Measurements from ENCODE around the gene RPL29. TPM values are rescaled to one million over a fixed set of nuclear protein-coding genes. Genes with fewer than 3 reads are reported as not detected.

RPL29 gene
- total RNA-seq, 6 donors from 2014 or later: 306 to 1,159 (median 770) TPM

- ATAC-seq (ENCODE audit: low FRiP score in 2 of 2) (no peak), DNase-seq (no peak)
- H3K36me3 ChIP-seq: peaks cover 0 to 17% (median 2%) of the 10 kb centered on the region in 4 donors
- H3K9me3 ChIP-seq: no peaks in the 10 kb centered on the region
- TF ChIP-seq CTCF (IDR thresholded peaks at IDR 0.05) (no peak), EP300 (IDR thresholded peaks at IDR 0.05) (no peak), POLR2A (IDR thresholded peaks at IDR 0.05) (no peak), POLR2AphosphoS5 (IDR thresholded peaks at IDR 0.05) (no peak)
- H3K27me3 ChIP-seq: no peaks in the 10 kb centered on the region
- 78 to 80% methylated on average over 9 to 13 of the region's 13 CpGs for WGBS, 2 donors
- H3K4me3 ChIP-seq: no peak overlapping the region
- peaks cover 12% of the 10 kb centered on the region in 4 donors for H3K4me1 ChIP-seq
- no peak overlapping the region for H3K27ac ChIP-seq
Observed at GRCh38 chr3:51947215-51947900, 48.3 kb downstream of the RPL29 start.

- no peak overlapping the region for H3K27ac ChIP-seq
Observed at GRCh38 chr3:51946796-51947195, 48.9 kb downstream of the RPL29 start.

GRCh38 chr3:51945926-51946705 lies 49.6 kb downstream of the RPL29 start:
- H3K36me3 ChIP-seq: peaks cover 0 to 17% (median 2%) of the 10 kb centered on the region in 4 donors
- ATAC-seq (ENCODE audit: low FRiP score in 2 of 2) (no peak), DNase-seq (no peak)
- H3K4me3 ChIP-seq: no peak overlapping the region
- no peaks in the 10 kb centered on the region for H3K9me3 ChIP-seq
- H3K27ac ChIP-seq: no peak overlapping the region
- no peaks in the 10 kb centered on the region for H3K27me3 ChIP-seq
- WGBS, 2 donors: 94 to 95% methylated on average over 14 of the region's 14 CpGs
- peaks cover 16 to 20% (median 18%) of the 10 kb centered on the region in 4 donors for H3K4me1 ChIP-seq
- TF ChIP-seq POLR2AphosphoS5 (IDR thresholded peaks at IDR 0.05) (no peak), CTCF (IDR thresholded peaks at IDR 0.05) (no peak), POLR2A (IDR thresholded peaks at IDR 0.05) (no peak), EP300 (IDR thresholded peaks at IDR 0.05) (no peak)

More at GRCh38 chr3:51946796-51947195, 48.9 kb downstream of the RPL29 start:
- ATAC-seq (ENCODE audit: low FRiP score in 2 of 2): no peak
- Histone ChIP-seq H3K4me1 (peaks cover 12 to 15% (median 14%) of the 10 kb centered on the region in 4 donors), H3K27me3 (no peaks in the 10 kb centered on the region), H3K4me3 (no peak overlapping the region), H3K9me3 (no peaks in the 10 kb centered on the region), H3K36me3 (peaks cover 0 to 17% (median 2%) of the 10 kb centered on the region in 4 donors)
- no peak for DNase-seq
- WGBS, 2 donors: 88 to 97% methylated on average over 4 of the region's 4 CpGs
- TF ChIP-seq POLR2A (IDR thresholded peaks at IDR 0.05): no peak
- no peak for TF ChIP-seq CTCF (IDR thresholded peaks at IDR 0.05)
- TF ChIP-seq EP300 (IDR thresholded peaks at IDR 0.05): no peak
- TF ChIP-seq POLR2AphosphoS5 (IDR thresholded peaks at IDR 0.05): no peak

GRCh38 chr3:51945031-51945840 lies 50.5 kb downstream of the RPL29 start:
- H3K9me3 ChIP-seq: no peaks in the 10 kb centered on the region
- peaks cover 25 to 28% (median 26%) of the 10 kb centered on the region in 4 donors for H3K4me1 ChIP-seq
- no peaks in the 10 kb centered on the region for H3K27me3 ChIP-seq
- DNase-seq: no peak
- peaks cover 0 to 17% (median 2%) of the 10 kb centered on the region in 4 donors for H3K36me3 ChIP-seq
- TF ChIP-seq POLR2AphosphoS5 (IDR thresholded peaks at IDR 0.05) (no peak), POLR2A (IDR thresholded peaks at IDR 0.05) (no peak), CTCF (IDR thresholded peaks at IDR 0.05) (no peak), EP300 (IDR thresholded peaks at IDR 0.05) (no peak)
- H3K4me3 ChIP-seq: no peak overlapping the region
- ATAC-seq (ENCODE audit: low FRiP score in 2 of 2): no peak
- H3K27ac ChIP-seq: no peak overlapping the region
- WGBS, 2 donors: 88 to 92% methylated on average over 13 to 18 of the region's 18 CpGs

Measured in upper lobe of left lung (tissue), 6 donors.